ENCODE measurements around the gene CRISP1. TPM values are rescaled to one million over a fixed set of nuclear protein-coding genes. Genes with fewer than 3 reads are reported as not detected.

CRISP1 gene
- total and polyA plus RNA-seq, 10 of the 15 experiments (the other 5 are each of a cell fraction or from before 2014, with no cell fraction given): not detected

GRCh38 chr6:49868951-49869529 lies 2.7 kb upstream of the CRISP1 start:
- in situ Hi-C loops (cut with MboI): no loop called here
- TF ChIP-seq MYC (IDR thresholded peaks at IDR 0.05; ENCODE audit: insufficient read depth, insufficient read length, insufficient replicate concordance, low read length, severe bottlenecking) (no peak), RAD51 (IDR thresholded peaks at IDR 0.05) (no peak), IRF3 (IDR thresholded peaks at IDR 0.05) (no peak), MTA3 (IDR thresholded peaks at IDR 0.05; ENCODE audit: borderline replicate concordance, low read length) (no peak), YY1 (IDR thresholded peaks at IDR 0.05; ENCODE audit: low read depth, low read length) (no peak), BCL3 (IDR thresholded peaks at IDR 0.05; ENCODE audit: borderline replicate concordance, insufficient read depth, low read depth, low read length, poor library complexity, severe bottlenecking) (no peak), RELB (IDR thresholded peaks at IDR 0.05; ENCODE audit: low read depth) (no peak), NBN (IDR thresholded peaks at IDR 0.05) (no peak), ZNF274 (IDR thresholded peaks at IDR 0.05; ENCODE audit: insufficient read depth, insufficient read length) (no peak), MXI1 (IDR thresholded peaks at IDR 0.05; ENCODE audit: low read depth, low read length) (no peak), EP300 (IDR thresholded peaks at IDR 0.05; ENCODE audit: borderline replicate concordance in 1 of 2, control insufficient read depth in 1 of 2, low read depth in 2 of 2, low read length in 2 of 2) (no peak), E2F8 (IDR thresholded peaks at IDR 0.05; ENCODE audit: low read depth, partially characterized antibody) (no peak), NR2C2 (IDR thresholded peaks at IDR 0.05; ENCODE audit: borderline replicate concordance, control insufficient read depth, insufficient read length, low read depth) (no peak), MTA2 (IDR thresholded peaks at IDR 0.05; ENCODE audit: low read depth) (no peak)

More at GRCh38 chr6:49868951-49869529, 2.7 kb upstream of the CRISP1 start:
- Histone ChIP-seq H3K4me3 (no peak overlapping the region), H3K27me3 (replicated peaks in 1 of 2; ENCODE audit: control insufficient read depth in 2 of 2, insufficient read depth in 2 of 2, low read length in 1 of 2) (no peaks in the 10 kb centered on the region), H2AFZ (ENCODE audit: control insufficient read depth, low read depth, low read length) (no peak overlapping the region), H3K27ac (ENCODE audit: control insufficient read depth, insufficient read depth) (no peak overlapping the region), H4K20me1 (ENCODE audit: control insufficient read depth, insufficient read depth) (no peaks in the 10 kb centered on the region), H3K9ac (ENCODE audit: control insufficient read depth, insufficient read depth, low read length) (no peak overlapping the region), H3K79me2 (ENCODE audit: control insufficient read depth, insufficient read depth, low read length) (no peaks in the 10 kb centered on the region), H3K9me3 (replicated peaks; ENCODE audit: control insufficient read depth, insufficient read depth, low read length) (no peaks in the 10 kb centered on the region), H3K36me3 (ENCODE audit: control insufficient read depth in 2 of 2, insufficient read depth in 2 of 2, low read length in 1 of 2) (no peaks in the 10 kb centered on the region), H3K4me2 (ENCODE audit: control insufficient read depth, insufficient read depth) (no peak overlapping the region), H3K4me1 (ENCODE audit: control insufficient read depth, insufficient read depth, low read length) (no peaks in the 10 kb centered on the region)
- intact Hi-C loops (cut with micrococcal nuclease; ENCODE audit: unreplicated experiment): no loop called here
- WGBS (ENCODE audit: insufficient coverage, insufficient replicate concordance, low lambda C conversion rate, missing lambda C conversion rate): 0% methylated on average over 2 of the region's 2 CpGs
- ATAC-seq (no peak), DNase-seq (ENCODE audit: low read depth, low spot score) (no peak), FAIRE-seq (no peak)
- SMC1A ChIA-PET (ENCODE audit: uncharacterized antibody, unreplicated experiment): no interaction called here
- BruUV-seq (replicated peaks): no TSS peak
- CTCF ChIA-PET: no interaction called here
- POLR2A ChIA-PET: no interaction called here
- RAD21 ChIA-PET (ENCODE audit: unreplicated experiment): no interaction called here
